ENCODE results near the gene CFI. TPM values are rescaled to one million over a fixed set of nuclear protein-coding genes. Genes with fewer than 3 reads are reported as not detected.

CFI gene
- total RNA-seq (2022; extraction: Qiagen RNA extraction; ENCODE audit: low read depth) = 0.38 to 0.86 TPM (median 0.74 TPM) in 5 replicates

DNA sequence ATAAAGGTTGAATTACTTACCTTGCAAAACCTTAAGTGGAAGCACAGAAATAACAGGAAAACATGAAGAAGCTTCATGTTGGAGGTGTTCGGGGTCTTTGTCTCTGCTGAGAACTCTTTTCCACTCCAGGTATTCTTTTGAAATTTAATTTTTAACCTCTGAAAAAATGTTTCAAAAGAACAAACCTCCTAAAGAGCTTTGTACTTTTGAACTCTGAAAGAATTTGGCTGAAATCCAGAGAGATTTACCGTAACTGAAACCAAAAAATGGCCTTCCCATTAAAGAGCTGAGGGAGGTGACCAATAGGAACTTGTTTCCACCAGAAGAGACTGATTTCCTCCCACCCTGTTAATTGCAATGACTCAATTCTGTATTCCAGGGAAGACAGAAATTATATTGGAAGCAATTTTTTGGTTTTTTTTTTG lies at the start of gene CFI:
Gene CFI (minus strand): TSS at position 105 of the 425 bp plus-strand sequence. CDS start 28 bp downstream, at position 77.

DNA sequence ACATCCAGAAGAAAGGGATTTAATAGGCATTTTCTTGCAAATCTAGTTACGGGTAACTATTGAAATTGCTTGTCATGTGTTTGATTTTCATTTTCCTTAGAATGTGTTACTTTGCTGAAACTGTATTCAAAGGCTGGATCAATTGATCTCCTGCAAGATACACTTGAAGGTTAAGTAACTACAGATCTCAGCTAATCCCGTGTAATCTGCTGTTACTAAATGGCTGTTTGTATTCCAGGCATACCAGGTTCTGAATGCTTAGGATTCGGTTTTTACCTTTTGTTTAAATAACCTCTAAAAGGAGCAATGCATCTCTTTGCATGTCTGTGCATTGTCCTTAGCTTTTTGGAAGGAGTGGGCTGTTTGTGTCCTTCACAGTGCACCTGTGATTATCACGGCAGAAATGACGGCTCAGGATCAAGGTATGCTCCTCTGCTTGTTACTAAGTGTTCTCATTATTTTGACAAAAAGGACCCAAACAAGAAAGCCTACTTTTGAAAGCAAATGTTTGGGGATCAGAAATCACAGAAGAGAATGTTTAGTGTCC lies 46.2 kb upstream of the CFI start, which contains the start of gene LRIT3:
Gene LRIT3 (plus strand): TSS at position 212 of the 547 bp plus-strand sequence. CDS start 95 bp downstream, at position 307.

DNA sequence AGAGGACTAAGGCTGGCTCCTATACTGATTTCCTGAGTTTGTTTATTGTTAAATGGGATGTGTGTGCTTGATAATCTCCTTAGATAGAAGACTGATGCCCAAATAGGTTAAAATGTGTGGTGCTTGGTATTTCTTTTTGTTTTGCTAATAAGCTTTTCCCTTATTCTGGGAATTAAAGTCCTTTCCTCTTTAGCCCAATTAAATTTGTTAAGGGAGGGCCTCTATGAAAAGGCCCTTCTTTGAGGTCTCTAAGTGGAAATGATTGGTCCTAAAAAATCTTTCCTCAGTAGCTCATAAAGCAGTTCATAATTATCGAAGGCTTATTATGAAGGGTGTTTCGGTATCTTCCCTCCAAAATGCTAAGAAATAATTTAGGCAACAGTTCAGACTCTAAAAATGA lies 25.9 kb upstream of the CFI start, which contains the start of gene RRH:
Gene RRH (plus strand): TSS at position 301 of the 400 bp plus-strand sequence. CDS start 56 bp downstream, at position 357.

DNA sequence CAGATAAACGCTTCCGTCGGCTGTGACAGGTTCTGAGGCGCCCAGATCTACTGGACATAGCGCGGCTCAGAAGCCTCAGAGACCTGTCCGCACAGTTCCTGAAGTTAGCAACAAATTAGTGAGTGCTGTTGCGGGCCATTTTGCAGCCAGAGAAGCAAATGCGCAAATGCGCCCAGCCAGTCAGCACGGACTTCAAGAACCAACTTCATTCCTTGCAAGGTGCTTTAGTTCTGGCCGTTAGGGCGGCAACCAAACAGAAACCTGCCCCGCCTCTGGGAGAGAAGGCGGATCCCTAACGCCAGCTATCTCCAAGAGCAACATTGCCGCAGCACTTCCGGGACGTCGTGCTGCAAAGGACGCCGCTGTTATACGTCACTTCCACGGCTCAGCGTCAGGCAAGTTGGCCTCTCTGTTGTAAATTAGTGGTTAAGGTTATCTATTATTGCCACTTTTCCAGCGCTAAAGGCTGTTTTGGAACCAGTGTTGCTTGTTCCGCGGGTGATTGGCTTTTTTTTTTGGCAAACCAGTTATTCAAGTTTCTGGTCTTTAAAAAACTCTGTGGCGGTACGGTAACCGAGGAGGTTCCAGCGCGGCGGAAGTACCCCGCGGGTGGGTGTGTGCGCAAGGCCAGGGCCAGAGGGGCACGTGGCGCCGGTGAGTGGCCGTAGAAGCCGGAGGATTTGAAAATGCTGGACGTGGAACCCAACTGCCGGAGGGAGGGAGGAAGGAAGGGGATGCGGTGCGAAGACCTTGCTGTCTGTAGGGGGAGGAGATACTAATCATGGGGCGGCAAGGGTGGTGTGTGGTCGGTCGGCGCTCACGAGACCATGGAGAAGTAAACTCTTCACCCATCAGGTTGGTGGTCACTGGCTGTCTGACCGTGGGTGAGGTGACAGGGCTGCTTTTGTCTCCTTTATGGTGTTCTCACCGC lies 13.6 kb upstream of the CFI start, which contains the start of gene GAR1:
Gene GAR1 (plus strand): TSS at position 612 of the 931 bp plus-strand sequence. CDS start 403 bp downstream, outside the sequence.

DNA sequence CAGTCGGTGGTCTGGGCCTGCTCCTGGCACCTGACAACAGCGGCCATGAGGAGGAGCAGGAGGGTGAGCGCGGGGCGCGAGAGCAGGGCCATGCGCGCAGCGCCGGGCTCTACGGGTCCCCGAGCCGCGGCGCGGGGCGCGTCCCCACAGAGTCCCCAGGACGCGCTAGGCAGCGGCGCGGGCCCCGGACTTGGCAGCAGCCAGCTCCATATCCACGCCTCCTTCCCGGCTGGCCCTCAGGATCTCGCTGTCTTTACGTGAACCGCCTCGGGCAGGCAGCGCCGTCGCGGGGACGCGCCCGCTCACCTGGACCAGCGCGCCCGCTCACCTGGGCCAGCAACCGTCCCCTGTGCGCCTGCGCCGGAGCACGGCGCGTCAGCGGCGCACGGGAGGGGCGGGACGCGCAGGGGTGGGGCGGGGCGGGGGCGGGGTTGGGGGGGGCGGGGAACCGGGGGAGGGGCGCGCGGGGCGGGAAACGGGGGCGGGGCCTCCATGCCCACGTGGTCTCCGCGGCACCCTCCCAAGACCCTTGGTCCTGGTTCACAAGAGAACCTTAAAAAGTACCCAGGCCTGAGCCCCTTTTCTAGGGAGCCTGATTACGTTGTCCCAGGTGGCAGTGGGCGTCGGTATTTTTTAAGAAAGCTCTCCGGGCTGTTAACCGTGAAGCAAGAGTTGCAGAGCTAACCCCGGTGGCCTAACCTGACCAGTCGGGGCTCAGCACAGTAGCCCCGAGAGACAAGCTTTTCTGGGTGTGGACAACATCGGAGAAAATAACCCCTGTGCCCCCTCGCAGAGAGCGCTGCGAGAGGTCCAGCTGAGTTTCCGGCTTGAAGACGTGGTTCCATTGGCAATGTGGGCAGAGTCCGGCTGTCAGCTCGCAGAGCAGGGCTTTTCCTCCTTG lies 71.8 kb downstream of the CFI start, which contains the start of gene PLA2G12A:
Gene PLA2G12A (minus strand): TSS at position 353 of the 901 bp plus-strand sequence. CDS start 261 bp downstream, at position 92.

DNA sequence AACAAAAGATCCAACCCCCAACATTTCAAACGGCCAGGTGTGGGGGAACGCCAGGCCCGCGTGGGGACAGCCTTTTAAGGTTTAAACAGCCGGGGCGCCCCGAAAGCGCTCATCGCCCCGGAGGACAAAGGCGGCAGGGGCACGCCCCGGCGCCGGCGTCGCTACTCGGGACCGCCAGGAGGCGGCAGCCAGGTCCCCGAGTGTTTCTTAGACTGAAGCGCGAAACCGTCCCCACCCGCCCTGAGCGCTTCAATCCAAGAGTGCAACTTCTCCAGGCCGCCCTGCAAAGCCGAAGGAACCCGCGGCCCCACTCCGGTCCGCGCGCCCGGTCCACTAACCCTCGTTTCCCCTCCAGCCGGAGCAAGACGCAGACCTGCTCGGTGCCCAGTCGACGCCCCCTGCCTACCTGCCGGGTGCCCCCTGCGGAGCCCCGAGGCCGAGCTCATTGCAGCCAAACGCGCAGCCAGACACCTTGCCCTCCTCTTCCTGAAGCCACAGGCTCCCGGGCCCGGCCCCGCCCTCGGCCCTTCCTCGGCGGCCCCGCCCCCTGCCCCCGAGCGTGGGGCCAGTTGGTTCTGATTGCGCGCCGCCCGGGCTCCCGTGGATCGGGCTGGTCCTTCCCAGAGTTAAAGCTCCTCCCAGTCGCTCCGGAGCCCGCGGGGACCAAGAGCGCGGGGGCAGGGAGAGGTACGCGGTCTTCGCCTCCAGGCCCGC lies 98.7 kb downstream of the CFI start, which contains the start of gene CASP6:
Gene CASP6 (minus strand): TSS at position 496 of the 714 bp plus-strand sequence. CDS start 50 bp downstream, at position 446.

Other genes with a start within 250 kb of the CFI start
- 16.0 to 25.0 TPM (median 22.4 TPM) in 5 replicates for gene MCUB, start 241.8 kb downstream of the CFI start, total RNA-seq (2022; extraction: Qiagen RNA extraction; ENCODE audit: low read depth)
- gene CASP6, start 98.6 kb downstream of the CFI start, total RNA-seq (2022; extraction: Qiagen RNA extraction; ENCODE audit: low read depth) = 13.5 to 17.3 TPM (median 16.1 TPM) in 5 replicates
- gene PLA2G12A, start 71.9 kb downstream of the CFI start, total RNA-seq (2022; extraction: Qiagen RNA extraction; ENCODE audit: low read depth) = 9.4 to 16.2 TPM (median 11.0 TPM) in 5 replicates
- 34.3 to 59.5 TPM (median 42.1 TPM) in 5 replicates for gene GAR1, start 13.8 kb upstream of the CFI start, total RNA-seq (2022; extraction: Qiagen RNA extraction; ENCODE audit: low read depth)
- 0.06 TPM in 1 of 5 replicates, not detected in the others for gene RRH, start 26.0 kb upstream of the CFI start, total RNA-seq (2022; extraction: Qiagen RNA extraction; ENCODE audit: low read depth)
- gene LRIT3, start 46.1 kb upstream of the CFI start, total RNA-seq (2022; extraction: Qiagen RNA extraction; ENCODE audit: low read depth) = 0.05 to 0.10 TPM (median 0.06 TPM) in 3 of 5 replicates, not detected in the others
- gene EGF, start 110.9 kb upstream of the CFI start, total RNA-seq (2022; extraction: Qiagen RNA extraction; ENCODE audit: low read depth) = 0.18 to 0.31 TPM (median 0.23 TPM) in 5 replicates

Measured in A549 treated with RU486 at 1 μM for 4 hours (cell line).